IPS-20b (cell line): Measurements from ENCODE around the gene SOX18.

Experiments
- H3K27ac ChIP-seq: one replicate; pipeline ENCODE4 v1.5.1; 2013; ENCODE audit warnings: low read length
- H3K27me3 ChIP-seq: 2 replicates; pipeline ENCODE4 v1.6.1; 2013; ENCODE audit warnings: mild to moderate bottlenecking, low read length, inconsistent platforms; ENCODE audit not compliant: insufficient read depth
- H3K36me3 ChIP-seq: 2 replicates; pipeline ENCODE4 v1.6.1; 2013; ENCODE audit warnings: low read depth, mild to moderate bottlenecking, inconsistent platforms, low read length, moderate library complexity; ENCODE audit not compliant: insufficient read depth
- H3K4me1 ChIP-seq: 2 replicates; pipeline ENCODE4 v1.6.1; 2013; ENCODE audit warnings: mild to moderate bottlenecking, control low read depth, inconsistent platforms, low read length, moderate library complexity; ENCODE audit not compliant: insufficient read depth
- H3K4me3 ChIP-seq: 2 replicates; pipeline ENCODE4 v1.5.1; 2013; ENCODE audit warnings: mild to moderate bottlenecking, low read length, inconsistent platforms
- H3K9ac ChIP-seq: 2 replicates; pipeline ENCODE4 v1.6.1; 2013; ENCODE audit warnings: low read depth, mild to moderate bottlenecking, inconsistent platforms, low read length, moderate library complexity
- H3K9me3 ChIP-seq: 2 replicates; pipeline ENCODE4 v1.6.1; 2013; ENCODE audit warnings: mild to moderate bottlenecking, low read depth, low read length, inconsistent platforms; ENCODE audit not compliant: insufficient read depth

Gene SOX18

DNA sequence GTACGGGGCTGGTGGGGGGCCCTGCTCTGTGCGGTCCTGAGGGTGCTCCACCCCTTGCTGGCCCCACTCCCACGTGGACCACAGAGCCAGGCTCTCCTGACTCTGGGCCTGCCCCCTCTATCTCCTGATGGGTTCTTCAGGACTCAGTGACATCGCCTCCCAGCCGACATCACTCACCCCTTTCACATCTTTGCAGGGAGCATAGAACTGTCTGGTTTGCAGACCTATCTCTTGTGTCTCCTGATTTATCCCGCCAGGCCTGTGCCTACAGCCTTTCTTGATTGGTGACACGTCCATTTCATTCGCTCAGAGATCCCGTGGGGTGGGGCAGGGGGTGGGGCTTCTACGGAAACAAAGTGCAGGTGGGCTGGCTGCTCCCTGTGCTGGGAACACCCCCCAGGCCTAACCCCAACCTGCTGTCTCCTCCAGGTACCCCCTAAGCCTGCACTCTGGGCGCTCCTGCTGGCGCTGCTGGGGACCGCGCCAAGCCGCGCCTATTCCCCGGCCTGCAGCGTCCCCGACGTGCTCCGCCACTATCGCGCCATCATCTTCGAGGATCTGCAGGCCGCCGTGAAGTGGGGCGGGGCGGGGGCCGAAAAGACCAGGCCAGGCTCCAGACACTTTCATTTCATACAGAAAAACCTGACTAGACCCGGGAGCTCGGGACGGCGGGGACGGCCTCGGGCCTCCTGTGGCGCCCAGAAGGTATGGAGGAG is 11.8 kb downstream of the SOX18 start:
- peaks cover 64% of the 10 kb centered on the region for H3K27me3 ChIP-seq
- no peaks in the 10 kb centered on the region for H3K9me3 ChIP-seq
- H3K4me3 ChIP-seq: peak overlapping the region; percentile 65; the same call in 1 of the 2 replicates
- peaks cover 4% of the 10 kb centered on the region; the same call in 1 of the 2 replicates for H3K4me1 ChIP-seq
- H3K9ac ChIP-seq: no peak overlapping the region
- no peak overlapping the region for H3K27ac ChIP-seq
- 0 out of 2 replicates have a peak, but pooled peaks cover 3% of the 10 kb centered on the region for H3K36me3 ChIP-seq

- Histone ChIP-seq H3K27me3 (peaks cover 60% of the 10 kb centered on the region), H3K27ac (no peak overlapping the region), H3K4me3 (no peak overlapping the region), H3K4me1 (peaks cover 4% of the 10 kb centered on the region; the same call in 1 of the 2 replicates), H3K9ac (no peak overlapping the region), H3K36me3 (peaks cover 8% of the 10 kb centered on the region), H3K9me3 (no peaks in the 10 kb centered on the region)
Measured at GRCh38 chr20:64037199-64037497, 12.3 kb downstream of the SOX18 start.

- peaks cover 14% of the 10 kb centered on the region for H3K36me3 ChIP-seq
- H3K4me3 ChIP-seq: no peak overlapping the region
- H3K9ac ChIP-seq: no peak overlapping the region
- H3K4me1 ChIP-seq: peaks cover 4% of the 10 kb centered on the region; the same call in 1 of the 2 replicates
- H3K9me3 ChIP-seq: no peaks in the 10 kb centered on the region
- no peak overlapping the region for H3K27ac ChIP-seq
- H3K27me3 ChIP-seq: peaks cover 54% of the 10 kb centered on the region
Measured at GRCh38 chr20:64036346-64037198, 12.9 kb downstream of the SOX18 start.

- Histone ChIP-seq H3K4me1 (peaks cover 4% of the 10 kb centered on the region; the same call in 1 of the 2 replicates), H3K36me3 (peaks cover 18% of the 10 kb centered on the region), H3K4me3 (no peak within 1 kb of the TSS), H3K9me3 (no peaks in the 10 kb centered on the region), H3K9ac (no peak within 1 kb of the TSS), H3K27ac (no peak within 1 kb of the TSS), H3K27me3 (peaks cover 48% of the 10 kb centered on the region)
Measured at GRCh38 chr20:64035933-64036345, 13.5 kb downstream of the SOX18 start, which contains the start of gene C20orf204. Gene C20orf204, plus strand, starts transcription at chr20:64036182. Its CDS starts 142 bp downstream, at chr20:64036324.

GRCh38 chr20:64035066-64035932 is 14.1 kb downstream of the SOX18 start:
- Histone ChIP-seq H3K4me3 (no peak overlapping the region), H3K27me3 (peaks cover 41% of the 10 kb centered on the region), H3K27ac (no peak overlapping the region), H3K4me1 (peaks cover 4% of the 10 kb centered on the region; the same call in 1 of the 2 replicates), H3K9ac (no peak overlapping the region), H3K9me3 (no peaks in the 10 kb centered on the region), H3K36me3 (peaks cover 24% of the 10 kb centered on the region)

DNA sequence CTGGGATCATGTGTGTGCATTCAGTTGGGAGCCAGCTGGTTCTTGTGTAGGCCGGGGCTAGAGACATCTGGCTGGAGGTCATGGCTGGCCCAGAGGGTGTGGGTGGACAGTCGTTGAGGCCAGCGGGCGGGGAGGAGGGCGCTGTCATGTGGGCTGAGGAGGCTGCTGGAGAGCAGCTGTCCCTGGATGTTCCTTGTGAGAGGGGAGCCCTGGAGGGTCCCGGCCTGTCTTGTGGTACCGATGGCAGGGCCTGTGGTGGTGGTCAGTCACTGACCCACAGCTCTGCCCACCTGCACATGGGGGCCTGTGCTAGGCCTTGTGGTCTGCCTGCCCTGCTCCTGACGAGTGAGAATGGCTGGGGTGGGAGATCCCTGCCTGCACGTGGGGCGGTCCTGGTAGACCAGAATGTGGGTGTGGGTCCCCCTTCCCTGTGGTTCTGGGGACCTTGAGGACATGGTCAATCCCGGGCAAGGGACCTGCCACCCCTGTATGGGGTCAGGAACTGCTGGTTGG is 15.4 kb downstream of the SOX18 start:
- Histone ChIP-seq H3K9ac (no peak overlapping the region), H3K4me1 (peaks cover 4% of the 10 kb centered on the region; the same call in 1 of the 2 replicates), H3K27ac (no peak overlapping the region), H3K9me3 (no peaks in the 10 kb centered on the region), H3K36me3 (peaks cover 37% of the 10 kb centered on the region), H3K27me3 (peaks cover 29% of the 10 kb centered on the region), H3K4me3 (no peak overlapping the region)

DNA sequence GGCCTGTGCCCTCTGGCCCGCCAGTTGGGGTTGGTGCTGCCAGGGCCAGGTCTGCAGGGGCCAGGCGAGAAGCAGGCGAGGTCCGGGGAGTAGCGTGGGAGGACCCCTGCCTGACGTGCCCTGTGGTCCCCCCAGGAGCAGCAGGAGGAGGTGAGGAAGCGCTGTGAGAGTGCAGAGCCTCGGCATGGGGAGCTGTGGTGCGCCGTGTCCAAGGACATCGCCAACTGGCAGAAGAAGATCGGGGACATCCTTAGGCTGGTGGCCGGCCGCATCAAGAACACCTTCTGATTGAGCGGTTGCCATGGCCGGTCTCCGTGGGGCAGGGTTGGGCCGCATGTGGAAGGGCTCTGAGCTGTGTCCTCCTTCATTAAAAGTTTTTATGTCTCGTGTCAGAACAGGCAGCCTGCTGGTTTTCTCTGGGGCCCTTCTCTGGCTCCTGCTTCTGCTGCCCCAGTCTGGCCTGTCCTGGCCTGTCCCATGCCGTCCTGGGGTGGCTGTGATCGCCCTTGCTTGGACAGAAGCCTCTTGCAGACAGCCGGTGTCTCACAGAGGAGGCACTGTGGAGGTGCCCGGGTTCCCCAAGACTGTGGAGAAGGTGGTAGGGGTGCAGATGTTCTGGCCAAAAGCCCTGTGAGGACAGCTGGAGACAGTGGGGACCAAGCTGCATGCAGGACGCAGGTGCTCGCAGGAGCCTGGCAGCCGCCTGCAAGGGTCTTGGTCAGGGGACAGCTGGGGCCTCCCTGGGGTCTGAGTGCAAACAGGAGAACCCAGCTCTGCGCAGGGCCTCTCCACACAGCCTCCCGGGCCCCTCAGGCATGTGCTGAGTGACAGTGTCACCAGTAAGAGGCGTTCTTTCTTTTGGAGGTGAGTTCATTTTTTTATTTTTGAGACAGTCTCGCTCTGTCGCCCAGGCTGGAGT is 16.5 kb downstream of the SOX18 start:
- no peak overlapping the region for H3K9ac ChIP-seq
- H3K4me1 ChIP-seq: peaks cover 4% of the 10 kb centered on the region; the same call in 1 of the 2 replicates
- no peak overlapping the region for H3K4me3 ChIP-seq
- H3K36me3 ChIP-seq: peaks cover 47% of the 10 kb centered on the region
- H3K27me3 ChIP-seq: peaks cover 18% of the 10 kb centered on the region
- H3K27ac ChIP-seq: no peak overlapping the region
- no peaks in the 10 kb centered on the region for H3K9me3 ChIP-seq

- no peaks in the 10 kb centered on the region for H3K9me3 ChIP-seq
- H3K27ac ChIP-seq: no peak overlapping the region
- H3K4me3 ChIP-seq: no peak overlapping the region
- H3K36me3 ChIP-seq: peaks cover 58% of the 10 kb centered on the region
- H3K4me1 ChIP-seq: peaks cover 4% of the 10 kb centered on the region; the same call in 1 of the 2 replicates
- peaks cover 7% of the 10 kb centered on the region; the same call in 1 of the 2 replicates for H3K27me3 ChIP-seq
- no peak overlapping the region for H3K9ac ChIP-seq
Measured at GRCh38 chr20:64031822-64032314, 17.6 kb downstream of the SOX18 start.

GRCh38 chr20:64030371-64031134 is 18.9 kb downstream of the SOX18 start:
- Histone ChIP-seq H3K27ac (no peak overlapping the region), H3K4me1 (0 out of 2 replicates have a peak, but pooled peaks cover 3% of the 10 kb centered on the region), H3K36me3 (peaks cover 70% of the 10 kb centered on the region), H3K9me3 (no peaks in the 10 kb centered on the region), H3K27me3 (no peaks in the 10 kb centered on the region), H3K9ac (no peak overlapping the region), H3K4me3 (no peak overlapping the region)
